Loucy (cell line): ENCODE measurements around the gene RASSF5.

Experiments used
- EZH2phosphoT487 ChIP-seq: fragments of 200-600 bp; IDR thresholded peaks from 2 replicates; pipeline ENCODE4 v1.6.1; 2018; ENCODE audit warnings: antibody characterized with exemption, mild to moderate bottlenecking, moderate library complexity, borderline replicate concordance
- TF ChIP-seq, protein P1 (sequence below): fragments of 200-600 bp; sonication (generic); conservative IDR thresholded peaks from 2 replicates; pipeline ENCODE4 v1.5.1; 2014; ENCODE audit warnings: mild to moderate bottlenecking, antibody characterized with exemption, low read length

DNA sequence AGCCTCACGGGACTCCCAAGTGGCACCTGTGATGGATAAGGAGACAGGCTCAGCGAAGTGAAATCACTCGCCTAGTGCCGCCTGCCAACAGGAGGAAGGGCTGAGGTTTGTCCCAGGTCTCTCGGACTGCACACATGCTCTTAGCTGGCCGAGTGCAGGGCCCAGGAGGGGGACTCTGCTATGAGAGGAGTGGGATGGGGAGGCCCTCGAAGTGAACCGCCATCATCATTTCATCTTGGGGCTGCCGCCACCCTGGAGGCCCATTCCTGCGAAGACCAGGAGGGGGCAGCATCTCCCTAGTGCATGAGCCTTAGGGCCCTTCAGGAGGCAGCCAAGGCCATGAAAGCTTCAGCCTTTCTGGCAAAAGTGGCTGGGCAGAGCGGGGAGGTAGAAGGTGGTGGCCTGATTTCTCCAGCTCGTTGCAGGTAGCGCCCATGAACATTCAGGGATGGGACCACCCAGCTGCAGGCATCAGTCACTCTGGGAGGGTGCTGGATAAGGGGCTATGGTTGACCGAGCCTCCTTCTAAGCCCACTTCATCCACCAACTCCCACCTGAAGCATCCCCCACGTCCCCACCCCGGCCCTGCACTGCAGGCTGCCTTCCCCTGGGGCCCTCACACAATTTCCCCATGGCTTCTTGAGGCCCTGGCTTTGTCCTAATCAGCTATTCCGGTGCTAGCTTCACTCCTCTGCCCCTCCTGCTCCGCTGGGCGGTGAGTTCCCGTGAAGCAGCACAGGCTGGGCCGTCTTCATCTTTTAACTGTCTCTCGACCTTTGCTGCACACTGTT lies 17.2 kb upstream of the RASSF5 start:
- no peak for TF ChIP-seq EZH2phosphoT487
- TF ChIP-seq, protein P1, sequence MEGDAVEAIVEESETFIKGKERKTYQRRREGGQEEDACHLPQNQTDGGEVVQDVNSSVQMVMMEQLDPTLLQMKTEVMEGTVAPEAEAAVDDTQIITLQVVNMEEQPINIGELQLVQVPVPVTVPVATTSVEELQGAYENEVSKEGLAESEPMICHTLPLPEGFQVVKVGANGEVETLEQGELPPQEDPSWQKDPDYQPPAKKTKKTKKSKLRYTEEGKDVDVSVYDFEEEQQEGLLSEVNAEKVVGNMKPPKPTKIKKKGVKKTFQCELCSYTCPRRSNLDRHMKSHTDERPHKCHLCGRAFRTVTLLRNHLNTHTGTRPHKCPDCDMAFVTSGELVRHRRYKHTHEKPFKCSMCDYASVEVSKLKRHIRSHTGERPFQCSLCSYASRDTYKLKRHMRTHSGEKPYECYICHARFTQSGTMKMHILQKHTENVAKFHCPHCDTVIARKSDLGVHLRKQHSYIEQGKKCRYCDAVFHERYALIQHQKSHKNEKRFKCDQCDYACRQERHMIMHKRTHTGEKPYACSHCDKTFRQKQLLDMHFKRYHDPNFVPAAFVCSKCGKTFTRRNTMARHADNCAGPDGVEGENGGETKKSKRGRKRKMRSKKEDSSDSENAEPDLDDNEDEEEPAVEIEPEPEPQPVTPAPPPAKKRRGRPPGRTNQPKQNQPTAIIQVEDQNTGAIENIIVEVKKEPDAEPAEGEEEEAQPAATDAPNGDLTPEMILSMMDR, result peak; percentile 85
